KG1 (cell line): ENCODE measurements around the gene MSI2.
"Not testable (repeated sequence)": the region's sequence is repeated elsewhere in the genome, so short reads cannot be mapped to it uniquely, and the experiment has no call there.

ENCODE experiments used
- DNase-seq: peaks from one replicate; lab custom pipeline; 2025; lab: John Stamatoyannopoulos, UW

Gene MSI2

DNA sequence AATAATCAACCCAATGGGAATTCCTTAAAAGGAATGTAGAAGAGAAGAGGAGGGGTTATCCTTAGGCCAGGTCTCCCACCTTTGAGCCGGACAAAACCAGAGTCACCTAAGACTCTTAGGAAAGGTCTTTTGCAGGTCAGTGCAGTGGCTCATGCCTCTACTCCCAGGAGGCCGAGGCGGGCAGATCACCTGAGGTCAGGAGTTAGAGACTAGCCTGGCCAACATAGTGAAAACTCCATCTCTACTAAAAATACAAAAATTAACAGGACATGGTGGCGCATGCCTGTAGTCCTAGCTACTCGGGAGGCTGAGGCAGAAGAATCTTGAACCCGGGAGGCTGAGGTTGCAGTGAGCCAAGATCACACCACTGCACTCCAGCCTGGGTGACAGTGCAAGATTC is 365.5 kb downstream of the MSI2 start:
- DNase-seq: not testable (repeated sequence)

DNA sequence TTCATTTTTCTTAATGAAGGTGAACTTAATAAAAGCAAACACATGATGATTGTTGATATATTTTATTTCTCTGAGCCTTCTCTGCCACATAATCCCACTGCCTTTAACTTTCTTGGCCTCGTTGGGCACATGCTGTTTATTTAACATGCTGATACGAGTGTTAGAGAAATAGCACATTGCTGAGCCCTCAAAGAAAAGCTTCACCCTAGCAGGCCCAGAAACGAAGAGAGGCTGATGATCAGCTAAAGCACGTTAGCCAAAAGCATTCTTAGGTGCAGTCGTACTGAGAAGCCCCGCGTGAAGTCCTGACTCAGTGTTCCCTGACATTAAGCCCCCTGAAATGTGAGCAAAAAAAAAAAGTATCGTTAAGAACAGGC is 366.0 kb downstream of the MSI2 start:
- no peak for DNase-seq

DNA sequence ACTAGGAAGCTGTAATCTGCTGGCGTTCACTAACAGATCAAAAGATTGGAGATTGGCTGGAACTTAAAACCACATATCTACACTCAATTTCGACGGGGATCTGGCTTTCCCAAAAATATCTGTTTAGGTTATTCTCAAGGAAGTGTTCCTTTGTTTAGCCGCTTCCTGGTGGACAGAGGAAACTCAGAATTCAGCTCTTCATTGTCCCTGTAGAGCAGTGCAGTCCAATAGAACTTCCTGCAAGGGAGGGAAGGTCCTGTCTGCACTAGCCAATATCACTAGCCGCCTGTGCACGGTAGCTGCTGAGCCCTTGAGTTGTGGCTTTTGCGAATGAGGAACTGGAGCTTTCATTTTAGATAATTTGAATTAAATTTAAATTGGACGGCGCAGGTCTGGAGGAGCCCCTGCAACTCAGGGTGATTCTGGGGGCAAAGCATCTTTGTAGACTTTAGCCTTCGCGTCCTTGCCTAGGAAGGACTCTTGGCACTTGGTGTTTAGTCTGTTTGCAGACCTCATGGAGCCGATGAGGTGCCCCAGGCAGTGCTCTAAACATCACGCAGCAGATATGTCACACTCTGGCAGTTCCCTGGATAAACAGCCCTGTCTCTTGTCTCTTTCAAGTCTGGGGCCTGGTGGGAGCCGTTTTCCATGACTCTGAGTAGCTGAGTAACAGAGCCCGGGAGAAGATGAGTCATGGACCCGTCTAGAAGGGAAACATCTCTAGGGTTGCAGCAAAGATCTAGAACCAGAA is 366.5 kb downstream of the MSI2 start:
- no peak for DNase-seq

DNA sequence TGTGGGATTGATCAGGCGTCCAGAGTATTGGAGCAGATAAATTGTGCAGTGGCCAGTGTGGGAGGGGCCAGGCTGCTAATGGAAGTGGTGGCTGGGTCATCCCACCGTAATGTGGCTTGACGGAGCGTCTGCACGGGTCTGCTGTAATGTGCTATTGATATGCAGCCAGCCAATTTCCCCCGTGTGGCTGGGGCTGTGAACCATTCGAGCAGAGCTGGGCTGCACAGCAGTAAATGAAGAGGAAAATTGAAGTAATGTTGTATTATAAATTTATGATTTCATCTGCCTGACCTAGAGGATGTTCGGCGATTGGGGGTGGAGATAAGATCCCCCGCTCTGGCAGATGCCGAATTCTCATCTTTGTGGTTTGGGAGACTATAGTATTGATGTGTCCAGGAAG is 367.3 kb downstream of the MSI2 start:
- DNase-seq: no peak

DNA sequence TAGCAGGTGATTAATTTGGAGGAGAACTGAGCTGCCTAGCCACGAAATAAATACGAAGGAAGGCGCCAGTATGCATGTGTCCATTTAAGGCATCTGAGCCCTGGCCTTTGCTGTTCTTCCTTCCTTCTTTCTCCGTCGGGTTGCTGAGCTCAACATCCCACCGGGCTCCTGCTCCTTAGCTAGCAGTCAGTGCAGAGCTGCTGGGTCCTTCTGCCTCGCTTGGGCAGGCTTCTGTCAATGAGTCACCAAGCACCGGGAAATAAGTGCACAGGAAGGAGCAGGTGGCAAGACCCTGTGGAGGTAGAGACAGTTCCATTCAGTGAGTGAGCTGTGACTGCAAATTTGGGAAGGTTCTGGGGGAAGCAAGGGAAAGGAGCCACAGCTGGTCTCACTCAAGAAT is 368.1 kb downstream of the MSI2 start:
- DNase-seq: no peak

DNA sequence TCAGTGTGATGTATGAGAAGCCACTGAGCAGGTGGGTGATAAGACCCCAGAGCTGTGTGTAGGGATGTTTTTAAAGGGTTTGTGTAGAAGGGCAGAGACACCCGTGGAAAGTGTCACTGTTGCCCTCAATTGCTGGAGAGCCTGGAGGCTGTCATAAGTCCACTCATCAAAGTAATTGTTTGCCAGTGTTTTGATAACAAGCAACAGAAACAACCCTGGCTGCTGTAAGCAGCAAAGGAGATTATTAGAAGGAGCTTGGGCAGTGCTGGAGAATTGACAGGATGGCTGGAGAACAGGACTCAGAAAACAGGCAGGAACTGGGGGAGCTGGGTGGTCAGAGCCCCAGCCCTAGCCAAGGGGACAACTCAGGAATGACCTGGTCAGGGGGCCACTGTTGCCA is 369.2 kb downstream of the MSI2 start:
- no peak for DNase-seq

DNA sequence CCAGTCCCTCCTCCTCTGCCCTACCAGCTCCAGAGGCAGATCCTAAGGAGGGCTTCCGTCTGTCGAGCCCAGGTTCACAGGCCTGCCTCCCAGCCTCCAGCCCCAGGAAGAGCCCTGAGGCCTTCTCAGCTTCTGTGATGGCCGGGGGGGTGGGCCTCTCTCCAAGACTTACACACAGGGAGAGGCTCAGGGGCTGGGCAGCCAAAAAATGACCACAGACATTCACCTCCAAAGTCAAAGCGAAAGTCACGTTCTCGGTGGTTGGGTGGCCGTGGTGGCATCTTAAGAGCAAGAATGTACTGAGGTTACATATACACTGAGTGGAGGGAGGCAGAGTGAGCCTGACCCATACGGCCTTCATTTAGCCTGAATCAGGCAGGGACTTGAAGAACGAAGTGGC is 369.6 kb downstream of the MSI2 start:
- no peak for DNase-seq

DNA sequence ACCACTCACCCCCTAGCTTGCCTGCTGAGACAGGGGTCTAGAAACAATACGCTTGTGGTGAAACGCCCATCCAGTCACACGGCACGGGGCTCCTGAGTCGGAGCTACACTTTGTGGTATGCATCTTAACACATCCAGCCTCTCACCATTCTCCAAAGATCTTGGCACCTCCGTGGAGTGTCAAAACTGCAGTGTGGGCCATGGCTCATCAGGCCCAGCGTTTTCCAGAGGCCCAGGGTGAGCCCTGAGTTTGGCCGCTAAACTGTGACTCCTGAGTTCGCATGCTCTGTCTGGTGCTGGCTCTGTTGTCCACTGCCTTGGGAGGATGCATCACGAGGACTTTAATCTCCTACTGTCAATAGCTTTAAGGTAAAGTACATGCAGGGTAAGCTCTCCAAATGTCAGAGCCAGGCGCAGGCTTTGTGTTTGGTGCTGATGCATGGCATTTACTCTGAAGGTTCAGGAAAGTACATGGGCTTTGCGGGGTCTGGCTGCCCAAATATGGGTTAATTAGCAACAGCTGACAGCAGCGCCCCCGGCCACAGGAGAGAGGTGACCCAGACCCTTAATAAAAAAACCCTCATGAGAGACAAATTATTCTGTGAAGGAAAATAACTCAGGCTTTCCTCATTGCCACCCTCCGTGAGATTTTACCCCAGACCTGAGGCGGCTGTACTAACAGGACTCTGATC is 370.3 kb downstream of the MSI2 start:
- no peak for DNase-seq

DNA sequence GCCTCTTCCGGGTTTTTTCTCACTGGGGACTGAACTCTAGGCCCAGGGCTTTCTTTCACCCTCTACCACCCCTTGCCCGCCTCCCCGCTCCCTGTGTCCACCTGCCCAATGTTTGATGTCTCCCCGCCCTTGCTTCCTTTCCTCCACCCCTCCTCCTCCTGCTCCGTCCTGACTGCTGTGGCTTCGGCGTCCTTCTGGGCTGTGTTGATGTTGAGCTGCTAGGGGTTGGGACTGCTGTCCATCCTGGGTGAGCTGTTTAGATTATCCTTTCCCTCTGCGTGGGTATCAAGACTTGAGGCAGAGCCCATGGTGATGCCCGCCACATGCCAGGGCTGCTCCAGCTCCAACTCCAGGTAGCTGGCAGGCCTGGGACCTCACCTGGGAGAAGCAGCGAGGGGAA is 371.3 kb downstream of the MSI2 start:
- DNase-seq: no peak

DNA sequence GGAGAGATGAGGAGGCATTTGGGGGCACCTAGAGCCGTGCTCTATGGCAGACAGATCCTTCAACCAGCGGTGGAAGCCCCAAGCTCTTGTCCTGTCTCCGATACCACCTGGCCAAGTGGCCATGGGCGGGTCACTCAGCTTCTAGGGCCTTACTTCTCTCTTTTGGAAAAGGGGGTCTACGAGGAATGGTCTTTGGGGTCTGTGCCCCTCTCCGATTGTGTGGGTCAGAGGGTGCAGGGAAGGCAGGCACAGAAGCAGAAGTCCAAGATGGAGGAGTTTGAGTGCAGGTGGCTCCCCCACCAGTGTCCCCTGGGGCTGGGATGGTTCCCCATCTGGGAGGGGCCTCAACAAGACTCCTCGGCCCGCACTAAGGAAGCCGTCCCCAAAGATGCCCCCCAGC is 372.1 kb downstream of the MSI2 start:
- DNase-seq: no peak

GRCh38 chr17:57629470-57629869 is 373.1 kb downstream of the MSI2 start:
- DNase-seq: no peak

- no peak for DNase-seq
These were observed 373.6 kb downstream of the MSI2 start for GRCh38 chr17:57629886-57630285.

GRCh38 chr17:57630736-57631135 is 374.4 kb downstream of the MSI2 start:
- no peak for DNase-seq

DNA sequence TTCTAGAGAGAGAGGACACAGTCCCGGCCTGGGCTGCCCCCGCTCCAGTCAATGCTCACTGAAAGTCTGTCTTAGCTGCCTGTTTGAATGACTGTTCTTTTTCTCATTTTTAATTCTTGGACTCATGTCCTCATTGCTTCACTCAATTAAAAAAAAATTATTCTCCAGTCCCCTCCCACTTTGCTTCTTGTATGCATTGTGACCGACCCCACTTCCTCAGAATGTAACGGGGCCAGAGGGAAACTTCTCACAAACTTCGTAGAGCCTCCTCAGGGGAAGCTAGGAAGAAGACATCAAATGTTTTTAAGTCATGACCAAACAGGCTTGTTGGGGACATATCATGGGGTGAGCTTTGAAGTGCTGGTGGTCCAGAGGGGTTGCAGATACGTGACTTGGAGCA is 375.5 kb downstream of the MSI2 start:
- DNase-seq: no peak

- no peak for DNase-seq
These were observed 376.0 kb downstream of the MSI2 start for GRCh38 chr17:57632294-57632693.

DNA sequence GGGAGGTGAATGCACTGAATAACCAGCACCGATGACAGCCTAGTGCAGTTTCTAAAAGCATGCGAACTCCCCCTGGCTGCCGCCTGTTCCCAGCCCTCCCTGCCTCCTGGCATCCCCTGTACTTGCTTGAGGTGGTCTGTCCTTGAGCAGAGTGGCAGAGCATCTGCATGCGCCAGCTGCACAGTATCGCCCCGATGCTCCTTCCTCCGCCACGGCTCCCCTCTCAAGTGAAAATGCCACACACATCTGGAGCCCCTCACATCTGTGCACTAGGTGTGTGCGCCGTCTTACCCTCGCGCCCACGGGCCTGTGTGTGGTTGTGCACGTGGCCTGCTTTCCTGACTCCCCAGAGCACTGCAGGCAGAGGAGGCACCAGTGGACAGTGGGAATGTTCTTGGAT is 376.9 kb downstream of the MSI2 start:
- no peak for DNase-seq

DNA sequence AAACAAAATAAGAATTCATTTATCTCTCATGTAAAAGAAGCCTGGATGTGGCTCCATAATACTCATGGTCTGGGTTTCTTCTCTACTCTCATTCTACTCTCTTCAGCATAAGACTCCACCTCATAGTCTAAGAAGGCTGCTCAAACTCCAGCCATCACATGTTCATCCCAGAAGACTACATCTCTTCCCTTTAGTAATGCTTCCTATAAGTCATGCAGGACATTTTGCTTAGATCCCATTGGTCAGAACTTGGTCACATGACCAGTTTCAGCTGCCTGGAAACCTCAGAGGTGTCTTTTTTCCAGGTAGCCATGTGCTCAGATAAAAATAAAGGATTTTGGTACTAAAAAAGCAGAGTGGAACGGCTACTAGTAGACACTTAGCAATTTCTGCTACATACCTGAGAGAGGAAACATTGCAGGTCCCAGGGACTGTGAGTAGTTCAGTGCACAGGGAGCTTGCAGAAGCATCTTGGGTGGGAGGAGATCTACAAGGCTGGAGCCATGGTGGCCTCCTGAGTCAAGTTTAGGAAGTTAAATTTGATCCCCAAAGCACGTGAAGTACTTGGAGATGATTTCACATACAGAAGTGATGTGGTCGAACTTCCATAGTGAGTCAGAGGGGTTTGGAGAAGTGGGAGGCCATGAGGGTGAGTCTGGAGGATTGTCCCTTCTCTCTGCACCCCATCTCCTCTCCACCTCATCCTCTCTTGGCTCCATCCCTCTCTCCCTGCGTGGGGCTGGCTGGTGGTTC is 378.6 kb downstream of the MSI2 start:
- no peak for DNase-seq

- no peak for DNase-seq
These were observed 380.0 kb downstream of the MSI2 start for GRCh38 chr17:57636274-57636673.

- no peak for DNase-seq
These were observed 380.8 kb downstream of the MSI2 start for GRCh38 chr17:57636985-57637665.

DNA sequence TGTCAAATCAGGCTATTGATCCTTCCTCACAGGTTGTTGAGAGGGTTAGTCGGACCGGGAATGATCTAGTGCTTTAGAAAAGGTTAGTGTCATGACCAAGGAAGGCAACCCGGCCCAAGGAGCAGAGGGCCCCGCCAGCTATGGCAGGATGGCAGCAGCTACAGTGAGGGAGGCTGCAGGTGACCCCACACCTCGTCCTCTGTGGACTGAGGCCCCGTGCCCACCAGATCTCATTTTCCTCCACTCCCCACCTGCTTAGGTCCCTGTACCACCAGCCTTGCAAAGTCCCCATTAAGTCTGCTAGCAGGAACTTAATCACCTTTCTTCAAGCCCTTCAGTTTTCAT is 381.3 kb downstream of the MSI2 start:
- DNase-seq: no peak

GRCh38 chr17:57638284-57638683 is 382.0 kb downstream of the MSI2 start:
- DNase-seq: no peak

GRCh38 chr17:57639381-57639780 is 383.1 kb downstream of the MSI2 start:
- no peak for DNase-seq

- no peak for DNase-seq
These were observed 383.8 kb downstream of the MSI2 start for GRCh38 chr17:57640079-57640478.
